HG03354 (cell line): ENCODE data around the gene FTO.
"Not testable (repeated sequence)": the region's sequence is repeated elsewhere in the genome, so short reads cannot be mapped to it uniquely, and the experiment has no call there.

Source experiments
- ATAC-seq: cut with Tn5 transposase; IDR thresholded peaks from one replicate; pipeline ENCODE4 v1.9.1; 2021; ENCODE audit warnings: mild to moderate bottlenecking; ENCODE audit not compliant: unreplicated experiment, poor library complexity, severe bottlenecking

Gene FTO

DNA sequence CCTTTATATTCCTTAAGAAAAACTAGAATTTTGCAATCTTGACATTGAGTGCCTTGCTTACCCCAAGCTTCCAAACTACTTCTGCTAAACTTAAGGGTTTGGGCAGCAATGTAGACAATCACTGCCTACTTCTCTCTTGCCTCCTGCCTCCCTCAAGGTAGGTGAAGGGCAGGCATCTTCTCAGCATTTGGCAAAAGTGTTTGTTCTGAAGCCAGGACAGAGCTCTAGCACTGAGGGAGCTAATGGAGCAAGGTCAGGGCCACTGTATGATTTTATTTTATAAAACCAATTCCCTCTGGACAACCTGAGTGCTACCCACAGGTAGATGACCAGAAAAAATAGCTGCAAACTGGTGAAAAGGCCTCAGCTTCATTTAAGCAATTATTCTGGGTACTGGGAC lies 470.8 kb downstream of the FTO start:
- ATAC-seq, result no peak

DNA sequence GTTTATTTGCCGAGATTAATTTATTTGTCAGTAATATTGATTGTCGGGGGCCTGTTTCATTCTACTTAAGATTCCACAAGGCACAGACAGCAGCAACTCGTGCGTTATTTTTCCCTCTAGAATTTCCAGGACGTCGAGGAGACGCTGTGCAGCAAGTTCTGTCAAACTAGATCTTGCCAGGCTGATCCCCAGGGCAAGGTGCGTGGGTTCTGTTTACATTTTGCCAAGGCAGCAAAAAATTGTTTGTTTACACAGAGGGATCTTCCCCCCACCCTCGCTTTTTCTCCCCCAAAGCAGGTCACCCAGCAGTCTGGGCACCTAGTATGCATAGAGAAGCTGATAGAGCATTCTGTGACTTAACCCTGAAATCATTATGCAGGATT lies 471.2 kb downstream of the FTO start:
- no peak for ATAC-seq

DNA sequence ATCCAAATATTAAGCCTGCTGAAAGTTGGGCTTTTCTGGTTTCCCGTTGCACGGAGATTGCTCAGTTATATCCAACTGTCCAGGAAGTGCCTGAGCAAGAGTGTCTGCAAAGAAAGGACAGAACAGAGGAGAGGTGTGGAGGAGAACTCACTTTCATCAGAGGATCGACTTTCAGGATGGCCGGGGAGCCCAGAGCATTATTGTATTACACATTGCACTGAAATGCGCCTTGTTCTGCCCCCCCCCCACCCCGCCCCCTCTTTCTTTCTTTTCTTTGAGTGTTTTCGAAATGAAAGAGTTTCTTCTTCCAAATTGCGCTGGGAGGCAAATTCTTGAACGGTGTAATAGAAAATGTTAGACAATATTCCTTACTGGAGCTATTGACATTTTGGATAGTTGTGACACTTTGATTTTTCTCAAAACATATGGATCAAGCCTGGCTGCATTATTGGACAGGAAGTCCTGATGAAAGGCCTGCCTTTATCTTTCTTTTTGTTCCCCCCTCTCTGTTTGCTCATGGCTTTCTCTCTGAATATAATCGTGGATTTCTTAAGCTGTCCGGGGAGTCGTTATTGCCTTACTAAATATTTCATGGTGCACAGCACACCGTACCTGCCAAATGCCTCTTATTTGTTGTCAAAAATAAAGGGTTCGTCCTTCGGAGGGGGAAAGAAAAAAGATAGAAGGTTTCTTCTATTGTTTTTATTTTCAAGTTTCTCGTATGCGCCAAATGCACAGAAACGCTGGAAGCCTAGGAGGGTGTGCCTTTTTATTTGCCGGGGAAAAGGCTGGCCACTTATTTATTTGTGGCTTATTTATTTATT lies 471.8 kb downstream of the FTO start:
- ATAC-seq, result no peak

DNA sequence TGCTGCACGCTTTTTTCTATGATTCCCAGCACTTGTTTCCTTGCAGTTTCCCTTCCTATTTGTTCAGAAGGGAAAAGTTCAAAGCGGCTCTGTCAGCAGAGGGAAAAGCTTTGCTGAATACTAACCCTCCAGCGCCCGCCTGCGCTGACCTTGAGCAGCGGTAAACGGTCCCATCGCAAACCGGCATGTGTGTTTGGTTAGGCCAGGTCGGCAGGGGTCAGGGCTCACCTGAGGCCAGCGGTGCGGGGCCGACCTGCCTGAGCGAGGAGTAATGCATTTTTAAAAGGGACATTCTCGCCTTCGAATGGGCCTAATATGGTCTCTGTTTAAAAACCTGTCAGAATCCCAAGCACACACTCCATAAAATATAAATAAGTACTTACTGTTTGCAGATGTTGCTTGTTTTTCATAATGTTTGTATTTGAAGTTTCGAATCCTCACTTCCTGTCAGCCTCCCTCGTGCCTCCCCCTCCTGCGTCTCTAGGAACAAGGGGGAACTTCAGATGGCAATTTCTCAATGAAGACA lies 472.5 kb downstream of the FTO start:
- no peak for ATAC-seq

DNA sequence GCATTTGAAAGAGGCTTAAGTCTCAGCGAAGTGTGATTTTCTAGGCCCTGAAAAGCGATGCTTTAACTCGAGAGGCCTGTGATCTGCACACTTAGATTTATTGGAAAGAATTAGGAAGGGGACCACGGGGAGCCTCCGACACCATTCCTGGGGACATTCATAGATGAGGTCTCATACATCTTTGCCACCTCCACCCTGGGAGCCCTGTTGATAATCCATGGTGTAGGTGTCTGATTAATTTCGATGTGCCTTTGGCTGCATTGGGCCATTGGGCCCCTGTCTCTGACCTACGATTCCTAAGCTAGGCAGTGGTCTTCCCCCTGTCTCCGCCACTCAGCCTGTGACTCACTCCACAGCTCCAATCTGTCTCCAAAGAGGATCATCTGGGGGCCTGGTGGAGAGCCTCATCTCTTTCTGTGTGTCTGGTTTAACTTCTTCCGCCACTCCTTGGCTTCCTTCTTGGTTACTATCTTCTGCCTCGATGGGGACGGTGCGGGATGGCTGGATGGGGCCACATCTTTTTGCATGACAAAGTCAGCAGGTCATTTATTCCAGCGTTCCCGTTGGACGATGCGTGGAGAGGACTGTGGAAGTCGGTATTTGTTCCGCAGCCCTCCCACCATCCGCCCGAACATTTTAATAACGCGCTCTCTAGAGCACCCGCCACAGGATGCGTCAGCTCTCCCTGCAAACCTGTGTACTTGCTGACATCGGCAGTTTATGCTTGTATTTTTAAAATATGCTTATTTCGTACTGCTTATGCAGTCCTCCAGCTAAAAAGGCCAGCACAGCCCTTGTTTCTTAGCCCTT lies 473.3 kb downstream of the FTO start:
- ATAC-seq, result no peak

DNA sequence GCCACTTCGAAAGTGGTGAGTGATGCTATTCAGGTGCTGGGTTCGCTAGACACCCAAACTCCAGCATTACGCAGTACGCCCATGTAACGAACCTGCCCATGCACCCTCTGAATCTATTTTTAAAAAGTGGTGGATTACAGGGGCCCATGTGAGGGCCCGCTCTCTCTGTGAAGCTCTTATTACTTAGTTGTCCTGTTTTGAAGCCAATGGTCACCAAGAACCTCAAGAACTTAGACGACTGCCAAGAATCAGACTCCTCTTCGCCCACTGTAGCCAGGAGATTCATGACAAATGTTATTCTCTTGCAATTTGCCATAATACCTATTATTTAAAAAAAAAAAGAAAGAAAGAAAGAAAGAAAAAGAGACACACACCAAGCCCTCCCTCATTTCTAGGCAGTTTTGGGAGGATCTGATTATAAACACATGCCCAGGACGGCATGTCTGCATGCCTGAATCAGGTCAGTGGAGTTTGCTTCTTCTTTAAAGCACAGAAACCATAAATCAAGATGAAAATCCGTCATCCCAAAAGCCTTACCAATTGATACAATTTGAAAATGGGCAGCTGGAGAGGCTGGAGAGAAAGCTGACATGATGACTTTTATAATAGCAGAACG lies 474.0 kb downstream of the FTO start:
- ATAC-seq, result no peak

DNA sequence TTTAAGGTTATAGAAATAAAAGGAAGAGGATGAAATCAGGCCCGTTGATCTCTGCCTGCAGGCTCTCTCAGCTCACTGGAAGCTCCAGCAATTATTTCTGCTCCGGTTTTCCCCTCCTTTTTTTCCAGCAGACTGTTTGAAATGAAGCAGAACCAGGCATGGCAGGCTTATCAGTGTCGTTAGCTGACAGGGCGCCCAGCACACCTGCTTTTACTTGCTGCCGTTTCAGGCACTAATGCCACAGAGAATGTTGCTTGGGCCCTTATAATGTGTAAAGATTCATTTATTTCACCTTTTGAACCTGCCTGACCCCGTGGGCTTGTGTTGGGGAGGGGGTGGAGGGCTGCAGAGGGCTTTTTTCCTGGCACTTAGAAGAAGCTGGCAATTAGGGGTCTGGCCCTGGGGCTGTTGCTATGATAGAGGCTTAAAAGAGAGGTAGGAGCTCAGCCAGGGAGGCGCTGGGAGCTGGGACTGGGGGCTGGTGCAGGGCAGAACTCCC lies 474.6 kb downstream of the FTO start:
- no peak for ATAC-seq

DNA sequence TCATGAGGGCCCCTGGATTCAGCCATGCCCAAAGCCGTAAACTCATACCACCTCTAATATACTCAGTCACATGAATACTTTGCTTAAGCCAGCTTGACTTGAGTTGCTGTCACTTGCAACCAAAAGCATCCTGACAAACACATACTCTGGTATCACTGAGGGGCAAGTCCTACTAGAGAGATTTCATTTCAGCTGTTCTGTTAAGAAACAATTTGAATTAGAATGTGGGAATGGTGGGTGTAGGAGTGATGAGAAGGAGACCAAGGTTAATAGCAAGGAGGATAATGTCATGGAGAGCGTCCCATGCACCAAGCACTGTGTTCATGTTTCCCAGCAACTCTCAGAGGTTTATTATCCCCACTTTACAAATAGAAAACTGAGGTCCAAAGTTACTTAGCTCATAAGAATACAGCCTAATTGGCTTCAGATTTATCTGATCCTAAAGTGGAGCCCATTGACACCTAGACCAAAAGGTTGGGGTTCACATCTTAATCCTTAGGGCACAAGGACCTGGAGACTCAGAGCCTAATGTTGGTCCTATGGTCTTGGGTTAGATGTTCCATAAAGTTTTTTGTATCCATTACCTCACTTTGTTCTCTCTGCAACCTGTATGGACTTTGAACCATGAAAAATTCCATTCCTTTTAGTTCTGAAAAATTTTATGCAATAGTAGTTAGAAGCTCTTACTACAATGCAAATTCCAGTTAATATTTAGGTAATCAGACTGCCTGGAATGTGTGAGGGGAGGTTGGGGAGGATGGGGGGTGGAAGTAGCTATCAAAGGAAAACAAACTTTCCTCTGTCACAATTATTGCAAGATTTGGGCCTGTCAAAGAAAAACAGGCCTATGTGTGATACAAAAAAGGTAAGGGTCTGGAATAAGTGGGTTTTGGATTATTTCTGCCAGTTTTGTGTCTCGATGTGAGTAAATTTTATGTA lies 476.7 kb downstream of the FTO start:
- no peak for ATAC-seq

DNA sequence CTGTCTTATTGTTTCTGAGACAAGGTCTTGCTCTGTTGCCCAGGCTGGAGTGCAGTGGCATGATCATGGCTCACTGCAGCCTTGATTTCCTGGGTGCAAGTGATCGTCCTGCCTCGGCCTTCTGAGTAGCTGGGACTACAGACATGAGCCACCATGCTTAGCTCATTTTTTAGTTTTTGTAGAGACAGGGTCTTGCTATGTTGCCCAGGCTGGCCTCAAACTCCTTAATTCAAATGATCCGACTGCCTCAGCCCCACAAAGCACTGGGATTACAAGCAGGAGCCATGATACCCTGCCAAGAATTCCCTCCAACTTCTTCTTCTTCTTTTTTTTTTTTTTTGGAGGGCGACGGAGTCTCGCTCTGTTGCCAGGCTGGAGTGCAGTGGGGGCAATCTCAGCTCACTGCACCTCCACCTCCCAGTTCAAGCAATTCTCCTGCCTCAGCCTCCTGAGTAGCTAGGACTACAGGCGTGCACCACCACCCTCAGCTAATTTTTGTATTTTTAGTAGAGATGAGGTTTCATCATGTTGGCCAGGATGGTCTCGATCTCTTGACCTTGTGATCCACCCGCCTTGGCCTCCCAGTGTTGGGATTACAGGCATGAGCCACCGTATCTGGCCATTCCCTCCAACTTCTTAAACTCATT lies 477.9 kb downstream of the FTO start:
- not testable (repeated sequence) for ATAC-seq

DNA sequence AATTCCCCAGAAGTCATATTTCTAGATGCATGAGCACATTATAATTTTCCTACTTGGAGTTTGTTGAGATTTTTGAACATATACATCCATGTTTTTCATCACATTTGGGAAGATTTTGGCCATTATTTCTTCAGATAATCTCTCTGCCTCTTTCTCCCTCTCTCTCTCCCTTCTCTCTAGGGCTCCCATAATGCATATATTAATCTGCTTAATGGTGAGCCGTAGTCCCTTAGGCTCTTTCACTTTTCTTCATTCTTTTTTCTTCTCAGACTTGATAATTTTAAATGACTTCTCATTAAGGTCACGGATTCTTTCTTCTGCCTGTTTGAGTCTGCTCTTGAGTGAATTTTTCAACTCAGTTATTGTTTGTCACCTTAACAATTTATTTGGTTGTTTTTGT lies 481.1 kb downstream of the FTO start:
- no peak for ATAC-seq

DNA sequence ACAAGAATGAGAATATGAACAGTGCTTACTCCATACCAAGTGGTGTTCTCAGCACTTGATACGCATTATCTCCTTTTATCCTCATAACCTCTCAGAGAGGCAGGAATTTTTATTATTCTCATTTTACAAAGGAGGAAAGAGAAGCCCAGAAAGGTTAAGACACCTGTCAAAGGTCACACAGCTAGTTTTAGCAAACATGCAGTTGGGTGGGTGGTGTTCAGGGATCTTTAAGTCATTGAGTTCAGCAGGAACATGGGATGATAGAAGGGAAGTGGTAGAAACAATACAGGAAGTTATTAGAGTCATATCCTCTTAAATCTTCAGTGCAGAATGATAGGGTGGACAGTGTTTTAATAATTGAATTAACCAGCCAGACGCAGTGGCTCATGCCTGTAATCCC lies 487.2 kb downstream of the FTO start:
- no peak for ATAC-seq

DNA sequence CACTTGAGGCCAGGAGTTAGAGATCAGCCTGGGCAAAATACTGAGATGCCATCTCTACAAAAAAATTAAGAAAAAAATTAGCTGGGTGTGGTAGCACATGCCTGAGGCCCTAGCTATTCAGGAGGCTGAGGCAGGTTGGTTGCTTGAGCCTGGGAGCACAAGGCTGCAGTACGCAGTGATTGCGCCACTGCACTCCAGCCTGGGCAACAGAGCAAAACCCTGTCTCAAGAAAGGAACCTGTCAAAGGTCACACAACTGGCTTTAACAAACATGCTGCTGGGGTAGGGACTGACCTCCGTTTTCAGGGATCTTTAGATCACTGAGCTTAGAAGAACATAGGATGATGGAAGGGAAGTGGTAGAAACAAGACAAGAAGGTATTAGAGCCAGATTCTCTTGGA lies 487.6 kb downstream of the FTO start:
- no peak for ATAC-seq

DNA sequence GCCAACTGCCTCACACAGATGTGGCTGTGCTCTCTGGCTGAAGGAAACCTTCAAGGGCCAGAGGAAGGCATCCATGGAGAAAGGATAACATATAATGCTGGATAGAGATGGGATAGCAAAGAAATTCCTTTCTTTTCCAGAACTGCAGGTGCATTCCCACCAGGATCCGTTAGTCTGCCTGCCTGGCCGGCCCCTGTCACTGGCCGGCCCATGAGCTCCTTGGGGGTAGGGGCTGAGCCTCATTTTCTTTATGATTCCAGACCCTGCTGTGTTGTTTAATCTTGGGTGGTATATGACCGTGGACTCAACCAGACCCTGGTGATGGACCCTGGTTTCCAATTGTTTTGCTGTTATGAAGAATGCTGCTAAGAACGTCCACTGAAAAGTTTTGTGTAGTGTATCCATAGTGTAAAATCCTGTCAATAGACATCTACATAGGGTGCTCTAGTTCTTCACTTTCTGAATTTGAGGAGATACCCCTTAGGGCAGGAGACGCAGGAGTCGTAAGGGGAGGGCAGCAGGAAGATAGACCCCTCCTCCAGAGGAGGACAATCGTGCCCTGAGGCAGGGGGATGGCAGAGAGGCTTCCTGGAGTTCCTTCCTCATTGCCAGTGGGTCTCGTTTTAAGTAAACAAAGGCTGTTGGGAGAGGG lies 489.2 kb downstream of the FTO start:
- no peak for ATAC-seq

DNA sequence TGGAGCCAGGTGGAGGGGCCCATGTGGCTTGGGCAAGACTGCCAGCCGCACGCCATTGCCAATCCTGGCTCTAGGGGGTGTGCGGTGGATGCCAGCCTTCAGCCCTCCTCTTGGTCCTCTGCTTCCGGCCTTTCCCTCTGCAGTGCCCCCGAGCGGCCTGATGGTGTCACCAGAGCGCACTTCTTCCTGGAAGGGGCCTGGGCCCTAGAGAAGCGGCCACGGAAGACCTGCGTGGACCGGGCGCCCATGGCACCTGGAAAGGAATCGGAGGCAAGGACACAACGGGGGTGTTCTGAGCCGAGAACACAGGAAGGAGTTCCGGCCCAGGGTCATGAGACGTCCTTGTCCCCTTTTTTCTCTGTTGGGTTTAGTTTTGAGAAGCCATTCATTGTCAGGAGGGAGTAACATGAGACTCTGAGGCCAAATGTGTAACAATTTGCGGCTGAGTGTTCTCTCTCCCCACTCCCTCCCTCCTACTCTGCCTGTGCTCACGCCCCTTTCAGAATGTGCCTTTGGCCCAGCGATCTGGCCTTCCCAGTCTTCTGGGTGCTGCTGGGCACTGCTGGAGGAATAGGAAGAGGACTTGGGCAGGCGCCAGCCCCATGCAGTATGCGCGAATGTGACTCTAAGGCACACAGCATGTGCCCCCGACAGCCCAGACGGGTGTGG lies 489.8 kb downstream of the FTO start:
- ATAC-seq, result peak; percentile 92

DNA sequence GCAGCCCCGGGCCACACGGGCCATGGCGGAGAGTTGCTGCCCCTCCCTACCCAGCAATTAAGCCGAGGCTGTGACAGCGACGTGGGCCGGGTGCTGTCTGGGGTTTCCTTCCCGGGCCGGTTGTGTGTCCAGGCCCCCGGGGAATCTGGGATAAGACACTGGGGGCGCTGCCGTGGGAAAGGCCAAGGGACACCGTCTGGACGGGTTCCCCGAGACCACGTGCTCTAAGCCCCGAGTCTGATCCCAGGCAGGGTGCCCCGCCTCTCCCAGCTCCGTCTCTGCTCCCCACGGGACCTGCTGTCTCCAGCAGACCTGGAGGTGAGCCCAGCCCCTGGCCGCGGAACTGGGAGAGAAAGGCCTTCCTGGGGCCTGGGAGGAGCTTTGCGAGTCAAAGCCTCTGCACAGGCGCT lies 490.4 kb downstream of the FTO start:
- ATAC-seq, result no peak

DNA sequence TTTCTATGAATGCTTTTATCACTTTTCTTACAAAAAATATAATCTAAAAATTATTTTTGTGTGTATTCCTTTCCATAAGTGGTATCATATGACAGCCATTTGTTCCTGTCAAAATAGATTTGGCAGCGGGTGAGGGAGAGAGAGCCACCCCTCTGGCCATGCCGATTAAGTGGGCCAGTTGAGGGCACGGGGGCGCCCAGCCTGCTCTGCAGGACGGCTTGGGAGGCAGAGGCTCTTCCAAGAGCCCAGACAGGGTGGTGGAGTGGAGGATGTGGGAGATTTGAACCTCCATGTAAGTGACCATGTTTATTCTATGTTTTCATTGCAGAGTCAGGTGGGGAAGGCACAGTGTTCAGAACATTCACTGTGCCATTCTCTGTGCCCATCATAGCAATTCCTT lies 493.8 kb downstream of the FTO start:
- ATAC-seq, result no peak

DNA sequence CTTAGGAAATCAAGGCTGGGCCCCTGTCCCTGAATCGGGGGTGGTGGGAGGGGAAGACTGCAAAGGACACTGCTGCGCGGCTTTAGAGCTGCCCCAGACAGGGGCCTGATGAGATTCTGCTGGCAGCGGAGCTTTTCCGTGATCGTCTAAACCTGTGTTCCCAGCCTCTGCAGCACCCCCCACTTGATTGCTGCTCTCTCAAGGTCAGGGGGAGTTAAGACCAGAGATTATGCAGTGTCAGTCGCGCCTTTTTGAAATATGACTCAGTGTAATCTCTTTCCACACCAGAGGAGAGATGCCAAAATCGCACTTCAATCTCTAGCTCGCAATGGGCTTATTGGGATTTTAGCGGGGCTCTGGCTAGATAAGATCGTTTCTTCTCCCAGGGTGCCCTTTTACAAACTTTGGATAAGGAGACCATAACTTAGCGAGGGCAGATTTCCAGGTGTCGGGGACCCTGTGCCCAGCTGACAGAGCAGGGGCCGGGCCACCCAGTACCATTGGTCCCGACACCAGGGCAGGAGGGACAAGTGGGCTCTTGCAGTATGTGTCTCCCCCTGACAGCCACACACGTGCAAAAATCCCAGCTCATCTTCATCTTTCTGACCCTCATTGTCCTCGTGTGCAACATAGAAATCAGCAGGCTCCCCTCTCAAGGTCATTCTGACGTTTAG lies 495.7 kb downstream of the FTO start:
- no peak for ATAC-seq
